Vagina (tissue), 2 donors: ENCODE results near the gene PPP1R13B. TPM values are rescaled to one million over a fixed set of nuclear protein-coding genes. Genes with fewer than 3 reads are reported as not detected.

ENCODE experiments used
- DNase-seq, 2 donors: peaks; one replicate each; pipeline ENCODE4 v3.0.0-alpha.2; 2017; ENCODE audit errors: extremely low spot score in 2 of 2
- H3K27ac ChIP-seq: fragments of 200-600 bp; sonication (generic); one replicate; pipeline ENCODE4 v1.5.1; 2019
- H3K27me3 ChIP-seq: fragments of 200-600 bp; sonication (generic); one replicate; pipeline ENCODE4 v1.5.1; 2019
- H3K36me3 ChIP-seq, 2 donors: fragments of 200-600 bp; sonication (generic); one replicate each; pipeline ENCODE4 v1.5.1; 2017 to 2019
- H3K4me1 ChIP-seq: fragments of 200-600 bp; sonication (generic); one replicate; pipeline ENCODE4 v1.5.1; 2019
- H3K4me3 ChIP-seq, 2 donors: fragments of 200-600 bp; sonication (generic); 1 replicate in 1 of 2; 2 replicates in 1 of 2; pipeline ENCODE4 v1.5.1; 2016 to 2019
- H3K9me3 ChIP-seq: fragments of 200-600 bp; sonication (generic); one replicate; pipeline ENCODE4 v1.5.1; 2019
- POLR2A ChIP-seq, 2 donors: fragments of 450-650 bp; IDR thresholded peaks; one replicate each; pipeline ENCODE4 v1.6.1; 2017; ENCODE audit warnings: antibody characterized with exemption in 2 of 2, mild to moderate bottlenecking in 2 of 2, moderate library complexity in 2 of 2
- POLR2AphosphoS5 ChIP-seq, 2 donors: sonication (generic); formaldehyde crosslinking; IDR thresholded peaks; one replicate each; pipeline ENCODE4 v1.9.0; 2017; ENCODE audit warnings: antibody characterized with exemption in 2 of 2, mild to moderate bottlenecking in 2 of 2, low read depth in 1 of 2; ENCODE audit not compliant: insufficient read depth in 1 of 2
- intact Hi-C: fragments of 100-400 bp; cut with DNase I; formaldehyde crosslinking; loops from one replicate; pipeline ENCODE4 v1.15.1; 2023
- total RNA-seq: library from RNA; depleted of rRNA; stranded (reverse); fragments of >200 nt; gene quantifications from one replicate; pipeline ENCODE4 v1.2.3, GENCODE V29; 2016
- TF ChIP-seq, protein P1 (sequence below), 3 experiments: fragments of 450-650 bp in 2 of 3; fragments of 200-600 bp in 1 of 3; sonication (generic) in 1 of 3; IDR thresholded peaks; one replicate each; pipeline ENCODE4 v1.5.1; 2017 to 2019; ENCODE audit warnings: antibody characterized with exemption in 3 of 3, mild to moderate bottlenecking in 2 of 3, moderate library complexity in 2 of 3

Gene PPP1R13B
- total RNA-seq, 1 donor from 2014 or later = 34.1 TPM

DNA sequence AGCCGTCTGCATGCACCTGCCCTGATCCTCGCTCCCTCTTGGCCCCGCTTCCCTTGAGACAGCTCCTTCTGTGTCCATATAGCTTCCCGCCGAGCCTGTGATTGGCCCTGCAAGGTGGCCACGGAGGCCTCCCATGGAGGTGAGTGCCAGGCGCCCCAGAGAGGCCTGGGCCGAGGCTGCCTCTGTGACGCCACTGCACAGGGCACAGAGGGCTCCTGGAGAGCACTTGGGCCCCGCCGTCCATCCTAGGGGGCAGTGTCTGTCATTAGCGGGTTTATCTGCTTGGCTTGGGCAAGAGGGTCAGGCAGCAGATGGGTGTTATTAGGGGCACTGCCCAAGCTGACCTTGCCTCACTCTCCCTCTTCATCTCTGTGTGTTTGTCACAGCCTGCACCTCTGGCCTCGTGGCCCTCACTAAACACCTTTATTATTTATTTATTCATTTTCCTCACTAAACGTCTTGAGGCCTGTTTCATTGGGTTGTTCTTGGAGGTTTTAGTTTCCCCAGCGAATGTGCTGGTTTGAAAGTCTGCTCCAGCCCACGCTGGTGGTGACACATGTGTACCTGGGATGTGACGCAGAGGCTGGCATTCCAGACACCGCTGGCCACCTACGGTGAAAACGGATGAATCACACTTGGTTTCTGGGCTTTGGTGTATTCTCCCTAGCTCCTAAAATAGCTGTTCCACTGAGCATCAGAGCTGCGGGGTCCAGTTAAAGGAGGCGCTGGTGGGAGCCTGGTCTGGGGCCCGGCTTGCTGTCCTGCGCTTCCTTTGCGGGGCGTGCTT is 125.8 kb downstream of the PPP1R13B start:
- peaks cover 79% of the 10 kb centered on the region for H3K4me1 ChIP-seq
- H3K27me3 ChIP-seq = no peaks in the 10 kb centered on the region
- H3K36me3 ChIP-seq = no peaks in the 10 kb centered on the region
- H3K4me3 ChIP-seq = no peak overlapping the region
- TF ChIP-seq POLR2AphosphoS5 (IDR thresholded peaks at IDR 0.05; ENCODE audit: insufficient read depth in 1 of 2, low read depth in 1 of 2) (no peak), POLR2A (IDR thresholded peaks at IDR 0.05) (no peak)
- TF ChIP-seq, protein P1, sequence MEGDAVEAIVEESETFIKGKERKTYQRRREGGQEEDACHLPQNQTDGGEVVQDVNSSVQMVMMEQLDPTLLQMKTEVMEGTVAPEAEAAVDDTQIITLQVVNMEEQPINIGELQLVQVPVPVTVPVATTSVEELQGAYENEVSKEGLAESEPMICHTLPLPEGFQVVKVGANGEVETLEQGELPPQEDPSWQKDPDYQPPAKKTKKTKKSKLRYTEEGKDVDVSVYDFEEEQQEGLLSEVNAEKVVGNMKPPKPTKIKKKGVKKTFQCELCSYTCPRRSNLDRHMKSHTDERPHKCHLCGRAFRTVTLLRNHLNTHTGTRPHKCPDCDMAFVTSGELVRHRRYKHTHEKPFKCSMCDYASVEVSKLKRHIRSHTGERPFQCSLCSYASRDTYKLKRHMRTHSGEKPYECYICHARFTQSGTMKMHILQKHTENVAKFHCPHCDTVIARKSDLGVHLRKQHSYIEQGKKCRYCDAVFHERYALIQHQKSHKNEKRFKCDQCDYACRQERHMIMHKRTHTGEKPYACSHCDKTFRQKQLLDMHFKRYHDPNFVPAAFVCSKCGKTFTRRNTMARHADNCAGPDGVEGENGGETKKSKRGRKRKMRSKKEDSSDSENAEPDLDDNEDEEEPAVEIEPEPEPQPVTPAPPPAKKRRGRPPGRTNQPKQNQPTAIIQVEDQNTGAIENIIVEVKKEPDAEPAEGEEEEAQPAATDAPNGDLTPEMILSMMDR (IDR thresholded peaks at IDR 0.05) = no peak
- H3K27ac ChIP-seq = no peak overlapping the region
- DNase-seq = no peak
- intact Hi-C loops = no loop called here
- H3K9me3 ChIP-seq = no peaks in the 10 kb centered on the region

DNA sequence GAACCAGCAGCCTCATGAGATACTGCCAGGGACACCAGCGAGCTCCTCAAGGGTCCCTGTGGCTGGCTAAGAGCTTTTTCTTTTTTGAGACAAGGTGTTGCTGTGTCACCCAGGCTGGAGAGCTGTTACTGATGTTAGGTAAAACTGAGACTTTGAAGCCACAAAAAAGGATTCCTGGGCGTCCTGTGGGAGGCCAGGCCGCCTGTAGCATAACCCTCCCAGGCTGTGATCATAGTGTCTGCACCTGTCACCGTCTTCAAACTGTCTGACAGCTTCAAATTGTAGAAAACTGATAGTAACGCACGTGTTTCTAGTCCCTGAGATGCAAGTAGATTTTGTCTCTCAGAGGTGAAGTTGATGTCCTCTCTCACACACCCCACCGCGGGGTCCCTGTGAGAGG is 127.6 kb downstream of the PPP1R13B start:
- no peak overlapping the region for H3K27ac ChIP-seq
- intact Hi-C loops = no loop called here
- no peak for TF ChIP-seq POLR2A (IDR thresholded peaks at IDR 0.05)
- TF ChIP-seq, protein P1 (IDR thresholded peaks at IDR 0.05) = no peak
- no peak for TF ChIP-seq POLR2AphosphoS5 (IDR thresholded peaks at IDR 0.05; ENCODE audit: insufficient read depth in 1 of 2, low read depth in 1 of 2)

DNA sequence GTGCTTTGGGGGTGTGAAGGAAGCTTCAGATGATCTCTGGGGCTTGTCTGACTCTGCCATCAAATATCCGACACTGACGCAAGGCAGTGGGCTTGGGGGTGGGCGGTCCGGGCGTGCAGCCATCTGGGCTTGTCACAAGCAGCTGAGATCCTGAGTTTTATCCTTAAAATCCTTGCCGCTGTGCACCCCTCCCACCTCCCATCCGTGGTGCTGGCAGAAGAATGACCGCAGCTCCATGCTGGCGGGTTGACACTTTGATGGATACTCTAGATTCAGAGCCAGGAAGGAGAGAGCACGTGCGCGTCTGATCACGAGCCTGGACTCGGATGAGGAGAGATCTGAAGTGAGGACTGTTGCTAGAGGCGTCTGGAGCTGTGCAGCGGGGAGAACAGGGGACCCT is 128.8 kb downstream of the PPP1R13B start:
- TF ChIP-seq, protein P1 (IDR thresholded peaks at IDR 0.05) = no peak
- TF ChIP-seq POLR2AphosphoS5 (IDR thresholded peaks at IDR 0.05; ENCODE audit: insufficient read depth in 1 of 2, low read depth in 1 of 2) (no peak), POLR2A (IDR thresholded peaks at IDR 0.05) (no peak)
- H3K4me3 ChIP-seq = no peak overlapping the region
- intact Hi-C loops = no loop called here
- H3K36me3 ChIP-seq = no peaks in the 10 kb centered on the region
- peaks cover 72% of the 10 kb centered on the region for H3K4me1 ChIP-seq
- no peak for DNase-seq
- no peaks in the 10 kb centered on the region for H3K27me3 ChIP-seq
- no peaks in the 10 kb centered on the region for H3K9me3 ChIP-seq
- H3K27ac ChIP-seq = peak overlapping the region; percentile 9

More for the DNA sequence above, 127.6 kb downstream of the PPP1R13B start:
- H3K9me3 ChIP-seq = no peaks in the 10 kb centered on the region
- H3K36me3 ChIP-seq = no peaks in the 10 kb centered on the region
- no peaks in the 10 kb centered on the region for H3K27me3 ChIP-seq
- peaks cover 72% of the 10 kb centered on the region for H3K4me1 ChIP-seq
- H3K4me3 ChIP-seq = no peak overlapping the region
- DNase-seq = no peak

DNA sequence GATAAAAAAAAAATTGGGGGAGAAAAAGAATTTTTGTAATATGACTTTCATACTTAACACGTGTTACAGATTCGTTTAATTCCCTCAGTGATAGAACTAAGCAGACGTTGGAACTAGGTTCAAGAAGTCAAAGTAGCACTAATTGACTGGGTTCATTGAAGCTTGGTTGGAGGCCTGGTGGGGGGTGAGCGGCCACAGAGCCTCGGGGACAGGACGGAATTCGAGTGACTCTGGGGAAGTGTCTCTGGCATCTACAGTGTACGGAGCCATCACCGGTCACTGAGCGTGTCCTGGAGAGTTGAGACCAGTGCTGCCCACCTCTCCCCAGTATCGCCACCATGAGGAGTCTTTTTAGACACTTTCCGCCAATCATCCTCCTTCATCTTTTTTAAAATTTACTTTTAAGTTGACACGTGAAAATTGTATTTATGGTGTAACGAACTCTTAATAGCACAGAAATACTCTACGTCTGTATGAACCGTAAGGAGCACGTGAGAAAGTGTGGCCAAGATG is 130.4 kb downstream of the PPP1R13B start:
- Histone ChIP-seq H3K9me3 (no peaks in the 10 kb centered on the region), H3K4me3 (peak overlapping the region; percentile 92 to 94), H3K4me1 (peaks cover 73% of the 10 kb centered on the region), H3K27ac (no peak overlapping the region), H3K36me3 (no peaks in the 10 kb centered on the region), H3K27me3 (no peaks in the 10 kb centered on the region)
- DNase-seq = no peak
- TF ChIP-seq POLR2AphosphoS5 (IDR thresholded peaks at IDR 0.05; ENCODE audit: insufficient read depth in 1 of 2, low read depth in 1 of 2) (no peak), POLR2A (IDR thresholded peaks at IDR 0.05) (no peak)
- TF ChIP-seq, protein P1 (IDR thresholded peaks at IDR 0.05) = no peak
- intact Hi-C loops = no loop called here
